Epithelial cell of umbilical artery (primary cell): Measurements from ENCODE around the gene PLA2G1B. TPM values are rescaled to one million over a fixed set of nuclear protein-coding genes. Genes with fewer than 3 reads are reported as not detected.

Source experiments
- total RNA-seq: library from RNA; depleted of rRNA; stranded (reverse); fragments of >200 nt; gene quantifications from 2 replicates; pipeline ENCODE4 v1.2.3, GENCODE V29; 2014

Gene PLA2G1B
- total RNA-seq = not detected in 2 replicates

GRCh38 chr12:120327593-120327992, at the start of gene PLA2G1B:
Gene PLA2G1B, minus strand, starts transcription at chr12:120327779. Its CDS starts 26 bp downstream, at chr12:120327753.

GRCh38 chr12:120368789-120369602, 41.4 kb upstream of the PLA2G1B start, which contains the start of gene MSI1:
Gene MSI1, minus strand, starts transcription at chr12:120369164. Its CDS starts 73 bp downstream, at chr12:120369091.

GRCh38 chr12:120301962-120302815, 25.4 kb downstream of the PLA2G1B start, which contains the start of gene SIRT4:
Gene SIRT4, plus strand, starts transcription at chr12:120302321. Its CDS starts 1,241 bp downstream, at chr12:120303562.

GRCh38 chr12:120292661-120293531, 34.7 kb downstream of the PLA2G1B start, which contains the start of gene RNU4-1:
Gene RNU4-1, minus strand, starts transcription at chr12:120293237.

Other genes starting within 250 kb of the PLA2G1B start
- gene RAB35, start 211.0 kb downstream of the PLA2G1B start, total RNA-seq = 35.7 and 42.2 TPM in 2 replicates
- gene GCN1, start 133.1 kb downstream of the PLA2G1B start, total RNA-seq = 54.0 and 79.3 TPM in 2 replicates
- gene RPLP0, start 126.7 kb downstream of the PLA2G1B start, total RNA-seq = 1,981 and 4,006 TPM in 2 replicates
- gene PXN, start 62.0 kb downstream of the PLA2G1B start, total RNA-seq = 33.7 and 36.7 TPM in 2 replicates
- gene RNU4-2, start 35.9 kb downstream of the PLA2G1B start, total RNA-seq = under 0.01 TPM in 2 replicates
- gene RNU4-1, start 34.5 kb downstream of the PLA2G1B start, total RNA-seq = under 0.01 TPM in 2 replicates
- 1.3 and 2.6 TPM in 2 replicates for gene SIRT4, start 25.5 kb downstream of the PLA2G1B start, total RNA-seq
- not detected in 2 replicates for gene MSI1, start 41.4 kb upstream of the PLA2G1B start, total RNA-seq
- 374 and 634 TPM in 2 replicates for gene COX6A1, start 110.3 kb upstream of the PLA2G1B start, total RNA-seq
- 56.4 and 58.5 TPM in 2 replicates for gene TRIAP1, start 118.6 kb upstream of the PLA2G1B start, total RNA-seq
- gene GATC, start 118.7 kb upstream of the PLA2G1B start, total RNA-seq = 21.1 and 24.5 TPM in 2 replicates
- 337 and 355 TPM in 2 replicates for gene SRSF9, start 142.0 kb upstream of the PLA2G1B start, total RNA-seq
- 324 and 483 TPM in 2 replicates for gene DYNLL1, start 168.3 kb upstream of the PLA2G1B start, total RNA-seq
- 34.8 and 51.8 TPM in 2 replicates for gene COQ5, start 201.4 kb upstream of the PLA2G1B start, total RNA-seq
- gene RNF10, start 206.6 kb upstream of the PLA2G1B start, total RNA-seq = 67.5 and 107 TPM in 2 replicates